Testis (tissue), 3 donors: ENCODE results near the gene TLR4. TPM values are rescaled to one million over a fixed set of nuclear protein-coding genes. Genes with fewer than 3 reads are reported as not detected.

ENCODE experiments used
- DNase-seq: peaks from one replicate; pipeline ENCODE4 v3.0.0-alpha.2; 2019
- H3K27ac ChIP-seq, 2 donors: fragments of 200-600 bp; sonication (generic); one replicate each; pipeline ENCODE4 v1.5.1; 2019
- H3K27me3 ChIP-seq: fragments of 200-600 bp; sonication (generic); one replicate; pipeline ENCODE4 v1.5.1; 2019
- H3K36me3 ChIP-seq: fragments of 200-600 bp; sonication (generic); one replicate; pipeline ENCODE4 v1.5.1; 2017; ENCODE audit warnings: low read depth; ENCODE audit errors: missing control alignments
- H3K4me1 ChIP-seq: fragments of 200-600 bp; sonication (generic); one replicate; pipeline ENCODE4 v1.5.1; 2019
- H3K4me3 ChIP-seq, 2 donors: fragments of 200-600 bp; sonication (generic); one replicate each; pipeline ENCODE4 v1.5.1; 2017 to 2019
- H3K9me3 ChIP-seq: fragments of 200-600 bp; sonication (generic); one replicate; pipeline ENCODE4 v1.5.1; 2017
- CTCF ChIP-seq, 3 experiments: fragments of 450-650 bp in 2 of 3; fragments of 200-600 bp in 1 of 3; sonication (generic) in 1 of 3; IDR thresholded peaks; one replicate each; pipeline ENCODE4 v1.5.1; 2016 to 2019; ENCODE audit warnings: antibody characterized with exemption in 3 of 3, mild to moderate bottlenecking in 2 of 3, moderate library complexity in 1 of 3
- POLR2A ChIP-seq: fragments of 450-650 bp; IDR thresholded peaks from one replicate; pipeline ENCODE4 v1.6.1; 2017; ENCODE audit warnings: antibody characterized with exemption, mild to moderate bottlenecking, moderate library complexity
- WGBS, 2 donors: methylation state at CpG; one replicate each; pipeline ENCODE4 v1.1.5; 2018; 5-methylcytosine and 5-hydroxymethylcytosine counted together
- intact Hi-C: fragments of 100-400 bp; cut with DNase I; formaldehyde crosslinking; loops from one replicate; pipeline ENCODE4 v1.15.1; 2023; ENCODE audit warnings: low total_unique reads
- polyA plus RNA-seq: library from polyadenylated mRNA; stranded (reverse); fragments of 350-450 nt; fragmentation: Illumina TruSeq; extraction: RNeasy Lipid Tissue Mini Kit (QIAGEN cat#74804); gene quantifications from one replicate; pipeline ENCODE4 v1.2.3, GENCODE V29; 2014; ENCODE audit warnings: low read depth, low replicate concordance; ENCODE audit not compliant: insufficient read depth
- total RNA-seq, 2 donors: library from RNA; depleted of rRNA; stranded (reverse); fragments of >200 nt; gene quantifications; one replicate each; pipeline ENCODE4 v1.2.3, GENCODE V29; 2016

Gene TLR4
- total and polyA plus RNA-seq, 3 donors from 2014 or later = 3.7 to 5.0 (median 3.9) TPM

- no peak for TF ChIP-seq CTCF (IDR thresholded peaks at IDR 0.05)
- TF ChIP-seq POLR2A = no peak
- no peaks in the 10 kb centered on the region for H3K27me3 ChIP-seq
- intact Hi-C loops = no loop called here
- H3K9me3 ChIP-seq = no peaks in the 10 kb centered on the region
- no peaks in the 10 kb centered on the region for H3K36me3 ChIP-seq
- no peak overlapping the region for H3K4me3 ChIP-seq
- no peaks in the 10 kb centered on the region for H3K4me1 ChIP-seq
- no peak for DNase-seq
- no peak overlapping the region for H3K27ac ChIP-seq
- WGBS, 2 donors = 90 to 95% methylated on average over 1 of the region's 1 CpG
These were observed 38.4 kb upstream of the TLR4 start for GRCh38 chr9:117665601-117666385.

DNA sequence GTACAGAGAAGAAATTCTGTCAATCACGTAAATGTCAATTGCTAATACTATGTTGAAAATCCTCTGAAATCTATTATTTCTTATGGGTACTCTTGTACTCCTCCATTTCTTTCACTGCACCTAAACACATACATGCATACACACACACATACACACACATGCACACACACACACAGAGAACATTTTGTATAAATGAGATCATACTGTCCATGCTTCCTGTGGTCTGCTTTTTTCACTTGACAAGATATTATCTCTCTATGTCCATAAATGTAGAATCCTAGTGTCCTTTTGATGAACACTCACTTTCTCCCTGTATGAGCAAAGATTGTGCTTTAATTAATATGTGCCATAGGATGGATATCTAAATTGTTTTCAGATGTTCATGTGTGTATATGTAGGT lies 32.7 kb upstream of the TLR4 start:
- H3K36me3 ChIP-seq = no peaks in the 10 kb centered on the region
- H3K27ac ChIP-seq = no peak overlapping the region
- intact Hi-C loops = no loop called here
- 98 to 100% methylated on average over 1 of the region's 1 CpG for WGBS, 2 donors
- no peaks in the 10 kb centered on the region for H3K27me3 ChIP-seq
- H3K9me3 ChIP-seq = no peaks in the 10 kb centered on the region
- H3K4me1 ChIP-seq = no peaks in the 10 kb centered on the region
- no peak overlapping the region for H3K4me3 ChIP-seq
- TF ChIP-seq CTCF (IDR thresholded peaks at IDR 0.05) = no peak
- TF ChIP-seq POLR2A = no peak
- no peak for DNase-seq

GRCh38 chr9:117672369-117672768 lies 31.8 kb upstream of the TLR4 start:
- Histone ChIP-seq H3K4me1 (no peaks in the 10 kb centered on the region), H3K27ac (no peak overlapping the region), H3K4me3 (no peak overlapping the region), H3K36me3 (no peaks in the 10 kb centered on the region), H3K9me3 (no peaks in the 10 kb centered on the region), H3K27me3 (no peaks in the 10 kb centered on the region)
- TF ChIP-seq POLR2A (no peak), CTCF (IDR thresholded peaks at IDR 0.05) (no peak)
- 73 to 74% methylated on average over 1 of the region's 1 CpG for WGBS, 2 donors
- intact Hi-C loops = no loop called here
- DNase-seq = no peak

DNA sequence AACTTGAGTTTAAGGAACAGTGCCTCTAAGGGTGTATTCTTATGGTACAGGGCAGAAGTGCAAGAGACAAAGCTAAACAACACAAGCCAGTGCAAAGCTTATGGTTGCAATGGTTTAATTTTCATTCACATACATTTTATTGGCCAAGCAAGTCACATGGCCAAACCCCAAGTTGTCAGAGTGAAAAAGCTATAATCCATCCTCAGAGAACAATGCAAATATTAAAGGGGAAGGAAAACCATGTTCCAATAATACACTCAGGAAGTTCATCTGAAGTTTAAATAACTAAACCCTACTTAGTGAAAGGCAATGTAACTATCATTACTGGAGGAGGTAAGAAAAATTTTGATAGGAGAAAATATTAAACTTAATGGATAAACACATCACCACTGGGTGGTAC lies 26.6 kb upstream of the TLR4 start:
- no peak for DNase-seq
- H3K4me3 ChIP-seq = no peak overlapping the region
- no peak for TF ChIP-seq POLR2A
- no peak for TF ChIP-seq CTCF (IDR thresholded peaks at IDR 0.05)
- H3K27ac ChIP-seq = no peak overlapping the region
- H3K36me3 ChIP-seq = no peaks in the 10 kb centered on the region
- H3K4me1 ChIP-seq = no peaks in the 10 kb centered on the region
- H3K27me3 ChIP-seq = no peaks in the 10 kb centered on the region
- no peaks in the 10 kb centered on the region for H3K9me3 ChIP-seq
- intact Hi-C loops = no loop called here

GRCh38 chr9:117678871-117679270 lies 25.3 kb upstream of the TLR4 start:
- no peak overlapping the region for H3K27ac ChIP-seq
- no peaks in the 10 kb centered on the region for H3K9me3 ChIP-seq
- TF ChIP-seq CTCF (IDR thresholded peaks at IDR 0.05) (no peak), POLR2A (no peak)
- WGBS, 2 donors = 0% methylated on average over 1 of the region's 1 CpG
- H3K36me3 ChIP-seq = no peaks in the 10 kb centered on the region
- intact Hi-C loops = no loop called here
- no peak for DNase-seq
- H3K4me3 ChIP-seq = no peak overlapping the region
- no peaks in the 10 kb centered on the region for H3K27me3 ChIP-seq
- no peaks in the 10 kb centered on the region for H3K4me1 ChIP-seq
